A549 (cell line): Measurements from ENCODE around the gene MADCAM1. TPM values are rescaled to one million over a fixed set of nuclear protein-coding genes. Genes with fewer than 3 reads are reported as not detected.

Experiments used
- ATAC-seq, 2 experiments: fragments of 200-7000 bp in 1 of 2; fragments of >200 bp in 1 of 2; cut with Nextera tagmentation in 1 of 2; cut with Tn5 transposase in 1 of 2; 3 replicates each; pipeline versions ENCODE4 v1.8.0 to v1.9.1; 2018 to 2020; ENCODE audit warnings: mild to moderate bottlenecking in 1 of 2, moderate library complexity in 1 of 2
- CTCF ChIA-PET: fragments of 300-600 bp; sonication (Branson Sonifier 250); formaldehyde crosslinking; extraction: SDS; loops from one replicate; lab custom pipeline; 2021; ENCODE audit warnings: antibody characterized with exemption, inconsistent platforms; lab: Yijun Ruan, JAX
- POLR2A ChIA-PET: fragments of 350-600 bp; formaldehyde crosslinking; extraction: SDS; loops from one replicate; lab custom pipeline; 2021; ENCODE audit warnings: antibody characterized with exemption, inconsistent platforms; lab: Yijun Ruan, JAX
- DNase-seq, 2 experiments: peaks; one replicate each; pipeline versions ENCODE4 v3.0.0 to v3.0.0-alpha.2; 2011 to 2016; ENCODE audit warnings: low read depth in 1 of 2, low spot score in 1 of 2
- FAIRE-seq: peaks from 2 replicates; lab custom pipeline; 2011; peaks lifted over from hg19 to GRCh38; lab: Jason Lieb, UNC
- H3K27ac ChIP-seq, 2 experiments: fragments of >200 bp; sonication (Bioruptor Twin); formaldehyde crosslinking; 3 replicates each; pipeline ENCODE4 v1.5.1; 2016 to 2017
- H3K4me1 ChIP-seq: fragments of >200 bp; sonication (Bioruptor Twin); formaldehyde crosslinking; 3 replicates; pipeline ENCODE4 v1.6.1; 2016
- H3K4me2 ChIP-seq: fragments of >200 bp; sonication (Bioruptor Twin); formaldehyde crosslinking; 3 replicates; pipeline ENCODE4 v1.6.1; 2016
- H3K4me3 ChIP-seq: fragments of >200 bp; sonication (Bioruptor Twin); formaldehyde crosslinking; 3 replicates; pipeline ENCODE4 v1.5.1; 2016
- H3K9me3 ChIP-seq: fragments of >200 bp; sonication (Bioruptor Twin); formaldehyde crosslinking; 3 replicates; pipeline ENCODE4 v1.6.1; 2016
- ATOH8 ChIP-seq: fragments of 250-450 bp; sonication (Bioruptor Pico); IDR thresholded peaks from 2 replicates; pipeline ENCODE4 v1.5.0; 2020; ENCODE audit warnings: low read depth, mild to moderate bottlenecking, moderate library complexity
- CEBPB ChIP-seq, 2 experiments: fragments of >200 bp in 1 of 2; sonication (Bioruptor Twin) in 1 of 2; formaldehyde crosslinking in 1 of 2; IDR thresholded peaks; 2 replicates each; pipeline ENCODE4 v1.6.1; 2012 to 2016
- ELK1 ChIP-seq: fragments of 150-350 bp; IDR thresholded peaks from 2 replicates; pipeline ENCODE4 v1.6.1; 2014; ENCODE audit warnings: low read depth, mild to moderate bottlenecking, low read length
- EP300 ChIP-seq, 2 experiments: fragments of >200 bp; sonication (Bioruptor Twin); formaldehyde crosslinking; IDR thresholded peaks; 2 replicates in 1 of 2; 3 replicates in 1 of 2; pipeline ENCODE4 v1.6.1; 2016 to 2017
- ESRRA ChIP-seq: fragments of 150-350 bp; IDR thresholded peaks from 2 replicates; pipeline ENCODE4 v1.6.1; 2014; ENCODE audit warnings: mild to moderate bottlenecking, low read length, borderline replicate concordance
- FOSL2 ChIP-seq, 2 experiments: fragments of 450-650 bp in 1 of 2; fragments of >200 bp in 1 of 2; sonication (Bioruptor Twin) in 1 of 2; formaldehyde crosslinking; IDR thresholded peaks; 2 replicates each; pipeline versions ENCODE4 v1.5.0 to v1.6.1; 2016 to 2020; ENCODE audit warnings: mild to moderate bottlenecking in 1 of 2, moderate library complexity in 1 of 2
- GATA3 ChIP-seq: IDR thresholded peaks from 2 replicates; pipeline ENCODE4 v1.6.1; 2012; ENCODE audit warnings: borderline replicate concordance
- HDAC2 ChIP-seq: fragments of 200-600 bp; sonication (generic); IDR thresholded peaks from 2 replicates; pipeline ENCODE4 v1.6.1; 2016
- HES2 ChIP-seq: fragments of >200 bp; sonication (Bioruptor Twin); formaldehyde crosslinking; IDR thresholded peaks from 2 replicates; pipeline ENCODE4 v1.6.1; 2016
- HEYL ChIP-seq: fragments of 250-450 bp; sonication (Bioruptor Pico); IDR thresholded peaks from 2 replicates; pipeline ENCODE4 v1.8.0; 2021; ENCODE audit warnings: mild to moderate bottlenecking, moderate library complexity
- HOXA7 ChIP-seq: fragments of 250-450 bp; sonication (Bioruptor Pico); IDR thresholded peaks from 2 replicates; pipeline ENCODE4 v1.5.0; 2020; ENCODE audit warnings: mild to moderate bottlenecking, moderate library complexity
- HOXB13 ChIP-seq: fragments of 250-450 bp; sonication (Bioruptor Pico); IDR thresholded peaks from 2 replicates; pipeline ENCODE4 v1.5.0; 2020; ENCODE audit warnings: low read depth, mild to moderate bottlenecking, moderate library complexity
- JUNB ChIP-seq: fragments of >200 bp; sonication (Bioruptor Twin); formaldehyde crosslinking; IDR thresholded peaks from 2 replicates; pipeline ENCODE4 v1.6.1; 2016
- MAFK ChIP-seq: fragments of 450-650 bp; IDR thresholded peaks from 2 replicates; pipeline ENCODE4 v1.6.1; 2014; ENCODE audit not compliant: partially characterized antibody
- MYC ChIP-seq: IDR thresholded peaks from 2 replicates; pipeline ENCODE4 v1.6.1; 2012; ENCODE audit warnings: mild to moderate bottlenecking, inconsistent platforms, low read length, improper control_type of control experiment, borderline replicate concordance
- NR3C1 ChIP-seq: fragments of >200 bp; sonication (Bioruptor Twin); formaldehyde crosslinking; IDR thresholded peaks from 3 replicates; pipeline ENCODE4 v1.6.1; 2017
- PHF8 ChIP-seq: fragments of 200-600 bp; sonication (generic); IDR thresholded peaks from 2 replicates; pipeline ENCODE4 v1.6.1; 2016; ENCODE audit warnings: low read depth, mild to moderate bottlenecking, antibody characterized with exemption, moderate library complexity, borderline replicate concordance
- RFX5 ChIP-seq: fragments of 450-650 bp; IDR thresholded peaks from 2 replicates; pipeline ENCODE4 v1.7.1; 2014; ENCODE audit warnings: antibody characterized with exemption, mild to moderate bottlenecking, moderate library complexity
- TFCP2L1 ChIP-seq: fragments of 250-450 bp; sonication (Bioruptor Pico); IDR thresholded peaks from 2 replicates; pipeline ENCODE4 v1.5.0; 2021; ENCODE audit warnings: mild to moderate bottlenecking
- ZC3H11A ChIP-seq: fragments of 450-650 bp; IDR thresholded peaks from 2 replicates; pipeline ENCODE4 v1.6.1; 2014; ENCODE audit warnings: antibody characterized with exemption, mild to moderate bottlenecking
- ZNF302 ChIP-seq: fragments of 250-450 bp; sonication (Bioruptor Pico); IDR thresholded peaks from 2 replicates; pipeline ENCODE4 v1.9.0; 2021; ENCODE audit warnings: inconsistent platforms, mild to moderate bottlenecking, moderate library complexity
- WGBS: methylation state at CpG from one replicate; pipeline ENCODE4 v1.1.6; 2017; ENCODE audit errors: missing lambda C conversion rate; 5-methylcytosine and 5-hydroxymethylcytosine counted together
- polyA minus RNA-seq: library from RNA; depleted of rRNA, polyadenylated mRNA; stranded (reverse); fragments of >200 nt; gene quantifications from 2 replicates; pipeline ENCODE4 v1.2.3, GENCODE V29; 2011; rRNA and poly(A)+ RNA removed
- polyA plus RNA-seq, 4 experiments: library from polyadenylated mRNA; depleted of rRNA in 3 of 4; stranded (reverse); fragments of >200 nt; fragmentation: RNase III in 1 of 4; extraction: RNeasy Plus Mini Kit Qiagen cat#74134 plus additional on column Dnase treatment in 1 of 4; gene quantifications; 2 replicates in 3 of 4; 3 replicates in 1 of 4; pipeline ENCODE4 v1.2.3, GENCODE V29; 2011 to 2017
- TF ChIP-seq, protein P1 (sequence below): IDR thresholded peaks from 2 replicates; pipeline ENCODE4 v1.6.1; 2012

Gene MADCAM1
- polyA plus RNA-seq (2011; rRNA removed) (0.06 and 0.09 TPM in 2 replicates), polyA plus RNA-seq (2017; fragmentation: RNase III; extraction: RNeasy Plus Mini Kit Qiagen cat#74134 plus additional on column Dnase treatment) (0.25 to 0.41 TPM (median 0.34 TPM) in 3 replicates), polyA minus RNA-seq (not detected in 2 replicates)
- polyA plus RNA-seq (2012; cell fraction: cytosol; rRNA removed), result 0.25 and 0.35 TPM in 2 replicates
- 0.51 and 0.73 TPM in 2 replicates for polyA plus RNA-seq (2012; cell fraction: nucleus; rRNA removed)

DNA sequence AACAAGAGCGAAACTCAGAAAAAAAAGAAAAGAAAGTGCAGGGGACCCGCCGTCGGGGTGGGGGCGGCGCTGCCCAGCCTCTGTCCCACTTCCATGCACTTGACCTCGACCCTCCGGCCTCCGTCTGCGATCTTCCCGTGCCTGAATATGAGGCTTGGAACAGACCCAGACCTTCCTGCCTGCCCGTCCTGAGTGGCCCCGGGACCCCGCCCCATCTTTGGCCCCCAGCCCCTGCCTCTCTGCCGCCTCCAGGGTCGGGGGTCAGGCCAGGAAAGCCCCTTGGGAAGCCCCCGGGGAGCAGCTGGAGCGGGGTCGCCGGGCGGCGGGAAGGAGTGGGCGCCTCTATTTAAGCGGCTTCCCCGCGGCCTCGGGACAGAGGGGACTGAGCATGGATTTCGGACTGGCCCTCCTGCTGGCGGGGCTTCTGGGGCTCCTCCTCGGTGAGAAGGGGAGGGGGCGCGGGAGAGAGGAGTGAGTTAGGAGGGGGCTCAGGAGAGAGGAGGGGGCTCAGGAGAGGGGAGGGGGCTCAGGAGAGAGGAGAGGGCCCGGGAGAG is at the start of gene MADCAM1:
Gene MADCAM1 (plus strand): TSS at position 375 of the 554 bp plus-strand sequence. CDS start 14 bp downstream, at position 389.
- ChIA-PET CTCF (interaction anchor here (0.9 to 1.9 kb wide), 4 partner anchors 8 to 25 kb away, joined by 4 to 17 read pairs (median 6); partner anchors contain the start of gene TPGS1), POLR2A (interaction anchor here (1.0 kb wide), 1 partner anchor 10 kb away, joined by 3 read pairs; no protein-coding TSS in a partner anchor)
- H3K9me3 ChIP-seq, result no peaks in the 10 kb centered on the region
- DNase-seq (no peak), ATAC-seq (no peak), FAIRE-seq (no peak)
- H3K4me1 ChIP-seq, result peaks cover 5% of the 10 kb centered on the region; the same call in 1 of the 3 replicates
- 13% methylated on average over 10 of the region's 33 CpGs for WGBS
- peak within 1 kb of the TSS in 1 of 2 experiments; percentile 76; a peak in 3 of 6 replicates for H3K27ac ChIP-seq
- H3K4me3 ChIP-seq, result peak within 1 kb of the TSS; percentile 29; the same call in 1 of the 3 replicates
- peak within 1 kb of the TSS; percentile 74 for H3K4me2 ChIP-seq
- no peak for TF ChIP-seq TFCP2L1 (CRISPR knock-in tag)
- no peak for TF ChIP-seq CEBPB (IDR thresholded peaks at IDR 0.05)
- no peak for TF ChIP-seq ZNF302 (CRISPR knock-in tag)
- TF ChIP-seq ESRRA, result no peak
- no peak for TF ChIP-seq ZC3H11A
- no peak for TF ChIP-seq HOXB13 (CRISPR knock-in tag)
- TF ChIP-seq HDAC2, result no peak
- no peak for TF ChIP-seq RFX5
- TF ChIP-seq, protein P1, sequence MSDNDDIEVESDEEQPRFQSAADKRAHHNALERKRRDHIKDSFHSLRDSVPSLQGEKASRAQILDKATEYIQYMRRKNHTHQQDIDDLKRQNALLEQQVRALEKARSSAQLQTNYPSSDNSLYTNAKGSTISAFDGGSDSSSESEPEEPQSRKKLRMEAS, result no peak

GRCh38 chr19:447064-447426 is 49.2 kb upstream of the MADCAM1 start:
- no peak for FAIRE-seq
- Histone ChIP-seq H3K27ac (no peak overlapping the region), H3K4me1 (no peaks in the 10 kb centered on the region), H3K9me3 (no peaks in the 10 kb centered on the region), H3K4me3 (no peak overlapping the region)
- POLR2A ChIA-PET, result no interaction called here
- WGBS, result 78% methylated on average over 21 of the region's 24 CpGs
- ATAC-seq, result no peak
- TF ChIP-seq HES2 (no peak), ATOH8 (CRISPR knock-in tag) (no peak), MYC (no peak), PHF8 (no peak), GATA3 (no peak), HEYL (no peak), HOXA7 (CRISPR knock-in tag) (no peak), ESRRA (no peak), EP300 (IDR thresholded peaks at IDR 0.05) (no peak), MAFK (no peak), FOSL2 (IDR thresholded peaks at IDR 0.05) (no peak), FOSL2 (CRISPR knock-in tag; IDR thresholded peaks at IDR 0.05) (no peak), ELK1 (no peak), JUNB (no peak), NR3C1 (no peak)
- TF ChIP-seq, all 56 proteins: peak for 0
- no peak overlapping the region for H3K4me2 ChIP-seq
- CTCF ChIA-PET, result no interaction called here
- DNase-seq, result no peak
